H1 (cell line): Measurements from ENCODE around the gene IL21. TPM values are rescaled to one million over a fixed set of nuclear protein-coding genes. Genes with fewer than 3 reads are reported as not detected.

ENCODE experiments used
- polyA plus RNA-seq, 7 experiments: library from polyadenylated mRNA; depleted of rRNA in 3 of 7; stranded (reverse) in 5 of 7; unstranded in 2 of 7; fragments of >200 nt in 5 of 7; fragments of 200-250 nt in 2 of 7; gene quantifications; 1 replicate in 5 of 7; 2 replicates in 1 of 7; 4 replicates in 1 of 7; pipeline versions ENCODE4 v1.2.1 to v1.2.3, GENCODE V29; 2011 to 2013; ENCODE audit warnings: missing spikeins in 2 of 7, mixed read lengths in 2 of 7
- total RNA-seq: library from RNA; stranded (reverse); fragmentation: NEBNext Ultra II Directional; extraction: Animal tissue kit (Norgen Biotek cat#: 25700); gene quantifications from 2 replicates; pipeline ENCODE4 v1.2.1, GENCODE V29; 2021
- TF ChIP-seq, protein P1 (sequence below): fragments of 300-600 bp; sonication (generic); IDR thresholded peaks from 2 replicates; pipeline ENCODE4 v1.7.1; 2012; ENCODE audit warnings: low read length, moderate library complexity, mild to moderate bottlenecking, inconsistent platforms; ENCODE audit not compliant: insufficient replicate concordance

IL21 gene
- total and polyA plus RNA-seq, 2 of the 8 experiments (the other 6 are each of a cell fraction or from before 2014, with no cell fraction given), result not detected

DNA sequence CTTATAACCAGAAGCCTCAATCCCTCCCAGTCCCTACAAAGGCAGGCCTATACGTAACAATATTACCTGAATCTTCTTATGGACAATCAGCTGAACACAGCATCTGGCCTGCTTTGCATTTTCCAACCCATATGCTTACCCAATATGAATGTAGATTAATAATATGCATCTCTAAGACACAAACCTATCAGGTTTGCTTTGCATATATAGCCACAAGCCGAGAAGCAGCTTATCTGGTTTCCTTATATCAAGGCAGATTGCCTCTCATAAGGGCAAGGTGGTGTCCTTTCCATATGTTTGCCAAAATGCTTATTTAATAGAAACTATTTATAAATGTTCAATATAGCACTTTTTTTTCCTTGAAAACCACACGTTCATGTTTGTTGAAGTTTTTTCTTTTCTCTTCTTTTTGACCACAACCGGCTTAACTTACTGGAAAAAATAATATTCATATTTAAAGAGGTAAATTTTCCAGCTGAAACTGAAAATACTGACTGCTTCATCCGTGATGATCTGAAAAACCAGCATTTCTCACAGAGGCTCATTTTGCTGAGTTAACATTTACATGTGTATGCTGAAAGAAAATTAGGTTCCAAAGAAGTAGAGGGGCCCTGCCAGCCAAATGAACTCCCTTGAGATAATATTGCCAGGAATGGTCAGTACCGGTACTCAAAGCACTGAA is 3.8 kb downstream of the IL21 start (continued):
- TF ChIP-seq, protein P1, sequence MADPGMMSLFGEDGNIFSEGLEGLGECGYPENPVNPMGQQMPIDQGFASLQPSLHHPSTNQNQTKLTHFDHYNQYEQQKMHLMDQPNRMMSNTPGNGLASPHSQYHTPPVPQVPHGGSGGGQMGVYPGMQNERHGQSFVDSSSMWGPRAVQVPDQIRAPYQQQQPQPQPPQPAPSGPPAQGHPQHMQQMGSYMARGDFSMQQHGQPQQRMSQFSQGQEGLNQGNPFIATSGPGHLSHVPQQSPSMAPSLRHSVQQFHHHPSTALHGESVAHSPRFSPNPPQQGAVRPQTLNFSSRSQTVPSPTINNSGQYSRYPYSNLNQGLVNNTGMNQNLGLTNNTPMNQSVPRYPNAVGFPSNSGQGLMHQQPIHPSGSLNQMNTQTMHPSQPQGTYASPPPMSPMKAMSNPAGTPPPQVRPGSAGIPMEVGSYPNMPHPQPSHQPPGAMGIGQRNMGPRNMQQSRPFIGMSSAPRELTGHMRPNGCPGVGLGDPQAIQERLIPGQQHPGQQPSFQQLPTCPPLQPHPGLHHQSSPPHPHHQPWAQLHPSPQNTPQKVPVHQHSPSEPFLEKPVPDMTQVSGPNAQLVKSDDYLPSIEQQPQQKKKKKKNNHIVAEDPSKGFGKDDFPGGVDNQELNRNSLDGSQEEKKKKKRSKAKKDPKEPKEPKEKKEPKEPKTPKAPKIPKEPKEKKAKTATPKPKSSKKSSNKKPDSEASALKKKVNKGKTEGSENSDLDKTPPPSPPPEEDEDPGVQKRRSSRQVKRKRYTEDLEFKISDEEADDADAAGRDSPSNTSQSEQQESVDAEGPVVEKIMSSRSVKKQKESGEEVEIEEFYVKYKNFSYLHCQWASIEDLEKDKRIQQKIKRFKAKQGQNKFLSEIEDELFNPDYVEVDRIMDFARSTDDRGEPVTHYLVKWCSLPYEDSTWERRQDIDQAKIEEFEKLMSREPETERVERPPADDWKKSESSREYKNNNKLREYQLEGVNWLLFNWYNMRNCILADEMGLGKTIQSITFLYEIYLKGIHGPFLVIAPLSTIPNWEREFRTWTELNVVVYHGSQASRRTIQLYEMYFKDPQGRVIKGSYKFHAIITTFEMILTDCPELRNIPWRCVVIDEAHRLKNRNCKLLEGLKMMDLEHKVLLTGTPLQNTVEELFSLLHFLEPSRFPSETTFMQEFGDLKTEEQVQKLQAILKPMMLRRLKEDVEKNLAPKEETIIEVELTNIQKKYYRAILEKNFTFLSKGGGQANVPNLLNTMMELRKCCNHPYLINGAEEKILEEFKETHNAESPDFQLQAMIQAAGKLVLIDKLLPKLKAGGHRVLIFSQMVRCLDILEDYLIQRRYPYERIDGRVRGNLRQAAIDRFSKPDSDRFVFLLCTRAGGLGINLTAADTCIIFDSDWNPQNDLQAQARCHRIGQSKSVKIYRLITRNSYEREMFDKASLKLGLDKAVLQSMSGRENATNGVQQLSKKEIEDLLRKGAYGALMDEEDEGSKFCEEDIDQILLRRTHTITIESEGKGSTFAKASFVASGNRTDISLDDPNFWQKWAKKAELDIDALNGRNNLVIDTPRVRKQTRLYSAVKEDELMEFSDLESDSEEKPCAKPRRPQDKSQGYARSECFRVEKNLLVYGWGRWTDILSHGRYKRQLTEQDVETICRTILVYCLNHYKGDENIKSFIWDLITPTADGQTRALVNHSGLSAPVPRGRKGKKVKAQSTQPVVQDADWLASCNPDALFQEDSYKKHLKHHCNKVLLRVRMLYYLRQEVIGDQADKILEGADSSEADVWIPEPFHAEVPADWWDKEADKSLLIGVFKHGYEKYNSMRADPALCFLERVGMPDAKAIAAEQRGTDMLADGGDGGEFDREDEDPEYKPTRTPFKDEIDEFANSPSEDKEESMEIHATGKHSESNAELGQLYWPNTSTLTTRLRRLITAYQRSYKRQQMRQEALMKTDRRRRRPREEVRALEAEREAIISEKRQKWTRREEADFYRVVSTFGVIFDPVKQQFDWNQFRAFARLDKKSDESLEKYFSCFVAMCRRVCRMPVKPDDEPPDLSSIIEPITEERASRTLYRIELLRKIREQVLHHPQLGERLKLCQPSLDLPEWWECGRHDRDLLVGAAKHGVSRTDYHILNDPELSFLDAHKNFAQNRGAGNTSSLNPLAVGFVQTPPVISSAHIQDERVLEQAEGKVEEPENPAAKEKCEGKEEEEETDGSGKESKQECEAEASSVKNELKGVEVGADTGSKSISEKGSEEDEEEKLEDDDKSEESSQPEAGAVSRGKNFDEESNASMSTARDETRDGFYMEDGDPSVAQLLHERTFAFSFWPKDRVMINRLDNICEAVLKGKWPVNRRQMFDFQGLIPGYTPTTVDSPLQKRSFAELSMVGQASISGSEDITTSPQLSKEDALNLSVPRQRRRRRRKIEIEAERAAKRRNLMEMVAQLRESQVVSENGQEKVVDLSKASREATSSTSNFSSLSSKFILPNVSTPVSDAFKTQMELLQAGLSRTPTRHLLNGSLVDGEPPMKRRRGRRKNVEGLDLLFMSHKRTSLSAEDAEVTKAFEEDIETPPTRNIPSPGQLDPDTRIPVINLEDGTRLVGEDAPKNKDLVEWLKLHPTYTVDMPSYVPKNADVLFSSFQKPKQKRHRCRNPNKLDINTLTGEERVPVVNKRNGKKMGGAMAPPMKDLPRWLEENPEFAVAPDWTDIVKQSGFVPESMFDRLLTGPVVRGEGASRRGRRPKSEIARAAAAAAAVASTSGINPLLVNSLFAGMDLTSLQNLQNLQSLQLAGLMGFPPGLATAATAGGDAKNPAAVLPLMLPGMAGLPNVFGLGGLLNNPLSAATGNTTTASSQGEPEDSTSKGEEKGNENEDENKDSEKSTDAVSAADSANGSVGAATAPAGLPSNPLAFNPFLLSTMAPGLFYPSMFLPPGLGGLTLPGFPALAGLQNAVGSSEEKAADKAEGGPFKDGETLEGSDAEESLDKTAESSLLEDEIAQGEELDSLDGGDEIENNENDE, result no peak
